ENCODE results near the gene UBXN4.

Gene UBXN4

DNA sequence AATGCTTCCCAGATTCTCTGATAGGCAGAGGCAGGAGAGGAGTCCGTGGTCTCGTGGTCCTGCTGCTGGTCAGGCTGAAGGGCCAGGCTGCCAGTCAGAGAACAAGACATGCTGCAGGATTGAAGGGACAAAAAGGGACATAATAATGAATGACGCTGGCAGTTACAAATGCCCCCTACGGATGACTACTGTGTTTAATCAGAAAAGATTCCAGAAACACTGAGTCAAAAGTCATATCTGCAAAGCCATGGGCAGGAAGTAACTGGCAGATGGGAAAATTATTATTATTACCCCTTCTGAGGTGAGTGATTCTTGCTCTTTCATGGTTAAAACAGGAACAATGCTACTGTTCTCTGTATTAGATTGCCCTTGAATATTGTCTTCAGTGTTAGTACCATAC lies 76.3 kb downstream of the UBXN4 start:
- no peak overlapping the region for H3K4me3 ChIP-seq (replicated peaks; ENCODE audit: low read depth, low read length)
- TF ChIP-seq, protein P1, sequence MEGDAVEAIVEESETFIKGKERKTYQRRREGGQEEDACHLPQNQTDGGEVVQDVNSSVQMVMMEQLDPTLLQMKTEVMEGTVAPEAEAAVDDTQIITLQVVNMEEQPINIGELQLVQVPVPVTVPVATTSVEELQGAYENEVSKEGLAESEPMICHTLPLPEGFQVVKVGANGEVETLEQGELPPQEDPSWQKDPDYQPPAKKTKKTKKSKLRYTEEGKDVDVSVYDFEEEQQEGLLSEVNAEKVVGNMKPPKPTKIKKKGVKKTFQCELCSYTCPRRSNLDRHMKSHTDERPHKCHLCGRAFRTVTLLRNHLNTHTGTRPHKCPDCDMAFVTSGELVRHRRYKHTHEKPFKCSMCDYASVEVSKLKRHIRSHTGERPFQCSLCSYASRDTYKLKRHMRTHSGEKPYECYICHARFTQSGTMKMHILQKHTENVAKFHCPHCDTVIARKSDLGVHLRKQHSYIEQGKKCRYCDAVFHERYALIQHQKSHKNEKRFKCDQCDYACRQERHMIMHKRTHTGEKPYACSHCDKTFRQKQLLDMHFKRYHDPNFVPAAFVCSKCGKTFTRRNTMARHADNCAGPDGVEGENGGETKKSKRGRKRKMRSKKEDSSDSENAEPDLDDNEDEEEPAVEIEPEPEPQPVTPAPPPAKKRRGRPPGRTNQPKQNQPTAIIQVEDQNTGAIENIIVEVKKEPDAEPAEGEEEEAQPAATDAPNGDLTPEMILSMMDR (IDR thresholded peaks at IDR 0.05; ENCODE audit: low read length, missing control alignments) = no peak
- no peak for DNase-seq (ENCODE audit: low read depth)

DNA sequence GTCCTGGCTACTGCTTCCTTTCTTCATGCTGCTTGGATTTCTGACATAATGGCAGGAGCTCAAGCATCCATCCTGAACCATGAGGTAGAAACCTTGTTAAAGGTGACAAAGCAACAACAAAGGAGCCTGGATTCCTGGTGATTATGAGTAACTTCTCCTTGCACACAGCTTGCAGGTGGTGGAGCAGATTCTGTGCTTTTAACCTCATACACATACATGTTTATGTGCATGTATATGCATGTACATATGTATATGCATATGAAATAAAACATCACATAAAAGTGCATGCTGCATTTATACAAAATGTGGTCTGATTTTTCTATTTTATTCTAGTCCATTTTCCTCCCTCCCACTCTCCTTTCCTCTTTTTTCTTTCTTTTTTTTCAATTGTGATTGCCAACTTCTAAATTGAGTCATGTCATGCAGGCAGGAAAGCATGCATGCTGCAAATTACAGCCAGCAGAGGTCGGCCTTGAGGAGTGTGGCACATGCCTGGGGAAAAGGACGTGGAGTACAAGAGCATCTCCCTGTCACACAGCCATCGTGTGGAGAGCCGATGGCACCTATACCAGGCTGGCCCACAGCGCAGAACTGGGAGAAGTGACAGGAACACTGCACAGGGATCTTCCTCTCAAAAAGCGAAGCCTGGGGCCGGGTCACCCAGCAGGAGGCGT lies 77.4 kb downstream of the UBXN4 start:
- H3K4me3 ChIP-seq (replicated peaks; ENCODE audit: low read depth, low read length) = no peak overlapping the region
- DNase-seq (ENCODE audit: low read depth) = peak; percentile 35
- TF ChIP-seq, protein P1 (IDR thresholded peaks at IDR 0.05; ENCODE audit: low read length, missing control alignments) = peak; percentile 48

DNA sequence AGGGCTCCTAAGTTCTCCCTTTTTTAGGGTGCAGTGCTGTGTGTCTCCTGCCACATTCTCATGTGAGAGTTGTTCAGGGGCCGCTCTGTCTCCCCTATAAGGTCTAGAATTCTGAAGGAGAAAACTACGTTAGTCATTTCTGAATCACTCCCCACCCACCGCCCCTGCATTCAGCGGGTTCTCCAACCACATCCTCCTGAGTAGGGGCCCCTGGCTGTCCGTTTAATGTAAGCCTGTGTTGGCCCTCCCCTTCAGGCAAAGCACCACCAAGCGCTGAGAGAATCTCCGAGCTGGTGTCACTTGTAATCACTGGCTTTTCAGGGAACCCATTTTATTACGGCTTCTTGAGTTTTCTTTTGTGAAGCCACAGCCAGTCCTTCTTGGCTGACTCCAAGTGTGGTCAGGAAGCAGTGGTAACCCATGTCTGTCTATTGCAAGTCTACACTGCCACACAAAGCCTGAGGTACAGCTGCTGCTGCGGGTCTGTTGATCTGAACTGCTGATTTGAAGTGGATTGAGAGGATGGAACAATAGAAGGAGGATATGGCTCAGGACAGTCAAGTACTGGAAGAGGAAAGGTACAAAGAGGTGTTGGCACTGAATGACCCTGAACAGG lies 78.5 kb downstream of the UBXN4 start:
- TF ChIP-seq, protein P1 (IDR thresholded peaks at IDR 0.05; ENCODE audit: low read length, missing control alignments) = no peak
- DNase-seq (ENCODE audit: low read depth) = no peak
- no peak overlapping the region for H3K4me3 ChIP-seq (replicated peaks; ENCODE audit: low read depth, low read length)

DNA sequence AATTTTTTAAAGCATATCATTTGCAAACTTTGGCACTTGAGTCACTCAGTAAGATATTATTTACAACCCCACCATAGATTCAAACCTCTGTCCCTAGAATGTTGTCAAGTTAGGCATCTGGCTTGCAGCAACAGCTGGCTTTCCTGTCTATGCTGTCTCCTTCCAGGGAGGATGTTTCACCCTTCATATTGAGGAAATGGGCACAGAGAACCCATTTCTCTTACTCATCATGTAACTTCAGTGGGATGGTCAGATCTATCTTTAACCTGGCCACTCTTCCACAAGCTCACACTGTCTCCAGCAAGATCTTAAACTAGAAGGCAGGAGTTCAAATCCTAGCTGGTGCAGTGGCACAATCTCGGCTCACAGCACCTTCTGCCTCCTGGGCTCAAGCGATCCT lies 79.5 kb downstream of the UBXN4 start:
- H3K4me3 ChIP-seq (replicated peaks; ENCODE audit: low read depth, low read length) = no peak overlapping the region
- no peak for DNase-seq (ENCODE audit: low read depth)
- TF ChIP-seq, protein P1 (IDR thresholded peaks at IDR 0.05; ENCODE audit: low read length, missing control alignments) = no peak

DNA sequence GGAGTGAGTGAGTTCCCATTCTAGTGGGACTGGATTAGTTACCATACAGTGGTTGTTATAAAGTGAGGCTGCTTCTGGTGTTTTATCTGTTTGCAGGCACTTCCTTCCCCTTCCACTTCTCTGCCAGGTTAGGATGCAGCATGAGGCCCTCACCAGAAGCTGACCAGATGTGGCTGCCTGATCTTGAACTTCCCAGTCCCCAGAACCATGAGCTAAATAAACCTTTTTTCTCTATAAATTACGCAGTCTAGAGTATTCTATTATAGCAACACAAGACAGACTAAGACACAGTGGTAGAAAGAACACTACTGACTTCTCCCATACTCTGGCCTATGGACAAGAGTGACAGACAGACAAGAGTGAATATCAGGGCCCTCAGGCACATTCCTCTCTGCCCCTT lies 81.2 kb downstream of the UBXN4 start:
- no peak for DNase-seq (ENCODE audit: low read depth)
- TF ChIP-seq, protein P1 (IDR thresholded peaks at IDR 0.05; ENCODE audit: low read length, missing control alignments) = no peak
- no peak overlapping the region for H3K4me3 ChIP-seq (replicated peaks; ENCODE audit: low read depth, low read length)

- H3K4me3 ChIP-seq (replicated peaks; ENCODE audit: low read depth, low read length) = no peak overlapping the region
- TF ChIP-seq, protein P1 (IDR thresholded peaks at IDR 0.05; ENCODE audit: low read length, missing control alignments) = no peak
- DNase-seq (ENCODE audit: low read depth) = no peak
Observed at GRCh38 chr2:135825131-135825530, 83.5 kb downstream of the UBXN4 start.
